Heart left ventricle (tissue), 16 donors: ENCODE results near the gene VSTM1. TPM values are rescaled to one million over a fixed set of nuclear protein-coding genes. Genes with fewer than 3 reads are reported as not detected.
"Not testable (repeated sequence)": the region's sequence is repeated elsewhere in the genome, so short reads cannot be mapped to it uniquely, and the experiment has no call there.

ENCODE experiments used
- ATAC-seq, 4 donors: fragments of 200-7000 bp; cut with Tn5 transposase; one replicate each; pipeline ENCODE4 v1.9.1; 2020 to 2022; ENCODE audit warnings: moderate library complexity in 4 of 4, mild to moderate bottlenecking in 3 of 4, moderate number of reproducible peaks in 1 of 4
- DNase-seq, 5 donors: peaks; one replicate each; pipeline ENCODE4 v3.0.0-alpha.2; 2020
- H3K27ac ChIP-seq, 12 donors: fragments of 200-600 bp; sonication (generic) in 4 of 12; one replicate each; pipeline versions ENCODE4 v1.5.0 to v1.8.0; 2016 to 2022; ENCODE audit warnings: mild to moderate bottlenecking in 2 of 12
- H3K27me3 ChIP-seq, 9 donors: fragments of 200-600 bp; sonication (generic) in 2 of 9; one replicate each; pipeline versions ENCODE4 v1.5.1 to v1.8.0; 2016 to 2022; ENCODE audit warnings: mild to moderate bottlenecking in 3 of 9
- H3K36me3 ChIP-seq, 9 donors: fragments of 200-600 bp; sonication (generic) in 2 of 9; one replicate each; pipeline versions ENCODE4 v1.5.0 to v1.8.0; 2018 to 2022; ENCODE audit warnings: mild to moderate bottlenecking in 2 of 9
- H3K4me1 ChIP-seq, 12 donors: fragments of 200-600 bp; sonication (generic) in 4 of 12; one replicate each; pipeline versions ENCODE4 v1.5.0 to v1.8.0; 2016 to 2022; ENCODE audit warnings: mild to moderate bottlenecking in 3 of 12
- H3K4me3 ChIP-seq, 12 donors: fragments of 200-600 bp; sonication (generic) in 4 of 12; one replicate each; pipeline versions ENCODE4 v1.5.0 to v1.8.0; 2017 to 2022; ENCODE audit warnings: mild to moderate bottlenecking in 9 of 12, moderate library complexity in 4 of 12
- H3K9me3 ChIP-seq, 12 donors: fragments of 200-600 bp; sonication (generic) in 4 of 12; one replicate each; pipeline versions ENCODE4 v1.5.0 to v1.8.0; 2016 to 2022; ENCODE audit warnings: mild to moderate bottlenecking in 1 of 12
- CTCF ChIP-seq, 12 donors: fragments of 200-600 bp; sonication (generic) in 4 of 12; IDR thresholded peaks; one replicate each; pipeline versions ENCODE4 v1.5.0 to v1.8.0; 2018 to 2022; ENCODE audit warnings: antibody characterized with exemption in 12 of 12, mild to moderate bottlenecking in 5 of 12
- POLR2A ChIP-seq, 2 donors: fragments of 450-650 bp; IDR thresholded peaks; one replicate each; pipeline ENCODE4 v1.6.1; 2017; ENCODE audit warnings: antibody characterized with exemption in 2 of 2, mild to moderate bottlenecking in 2 of 2, moderate library complexity in 2 of 2
- WGBS, 4 donors: extraction: QIAGEN DNeasy Blood & Tissue Kit in 2 of 4; methylation state at CpG; one replicate each; pipeline versions ENCODE4 v1.1.5 to v1.1.7; 2013 to 2018; 5-methylcytosine and 5-hydroxymethylcytosine counted together
- intact Hi-C, 10 donors: fragments of 100-400 bp; cut with DNase I; formaldehyde crosslinking; loops; one replicate each; pipeline versions ENCODE4 v1.11.1 to v1.14.2; 2022
- polyA plus RNA-seq, 2 donors: library from polyadenylated mRNA; stranded (reverse); fragments of 200-250 nt; gene quantifications; one replicate each; pipeline ENCODE4 v1.2.3, GENCODE V29; 2013
- total RNA-seq, 9 donors: library from RNA; depleted of rRNA in 2 of 9; stranded (reverse); fragments of >200 nt in 2 of 9; fragmentation: NEBNext Ultra II Directional in 3 of 9; extraction: Animal tissue kit (Norgen Biotek cat#: 25700) in 3 of 9; gene quantifications; one replicate each; pipeline versions ENCODE4 v1.1.0 to v1.2.4, GENCODE V29; 2016 to 2023
- donor health status: ischemic (EF 13 %, LVEDD 7.1; RV severe dilation, severe dysfunction).
- donor health status: healthy with polysubstance abuse.
- donor health status: DM: no; HTN: yes; CAD: no.
- donor health status: DM: no; HTN: no; CAD: no.
- donor health status: ischemic (EF 25% LVEDD 6.9; RV normal size, moderate dysfunction).
- donor health status: ischemic (EF 25% LVEDD 5.7; RV mildly dilated, moderate dysfunction).
- donor health status: healthy.
- donor health status: DM: yes; HTN: yes; CAD: no.
- donor health status: ischemic (EF 35%, LVEDD 5.7; RV mildly dilated, moderate dysfunction).
- donor health status: nonischemic (EF 11% LVEDD 7.7; RV severe dilation, severe dysfunction).
- donor health status: DM: yes; HTN: yes; CAD: no.
- donor health status: PGD.
- donor health status: ischemic (EF 29% LVEDD 5.4; RV normal size, mild dysfunction).
- donor health status: nonischemic (EF 23%, LVEDD 6.1; RV moderate dilation, normal function).

Gene VSTM1
- total and polyA plus RNA-seq, 11 donors = 0.49 to 1.3 (median 0.86) TPM; not detected in 8

- Histone ChIP-seq H3K27me3 (peaks cover 0 to 35% (median 0%) of the 10 kb centered on the region in 9 donors), H3K36me3 (no peaks in the 10 kb centered on the region), H3K4me1 (peaks cover 0 to 16% (median 0%) of the 10 kb centered on the region in 12 donors), H3K9me3 (peaks cover 0 to 4% (median 0%) of the 10 kb centered on the region in 12 donors), H3K4me3 (no peak overlapping the region), H3K27ac (no peak overlapping the region)
- WGBS, 4 donors = 75 to 93% (median 85%) methylated on average over 2 of the region's 2 CpGs
- ATAC-seq (no peak), DNase-seq (no peak)
- TF ChIP-seq CTCF (IDR thresholded peaks at IDR 0.05) = no peak
- no peak for TF ChIP-seq POLR2A (IDR thresholded peaks at IDR 0.05)
- intact Hi-C loops = no loop called here
These were observed 17.9 kb downstream of the VSTM1 start for GRCh38 chr19:54045771-54046170.

GRCh38 chr19:54042989-54043388 is 20.7 kb downstream of the VSTM1 start:
- DNase-seq (no peak), ATAC-seq (no peak)
- no peak overlapping the region for H3K4me3 ChIP-seq
- H3K27me3 ChIP-seq = peaks cover 0 to 33% (median 0%) of the 10 kb centered on the region in 9 donors
- no peaks in the 10 kb centered on the region for H3K9me3 ChIP-seq
- intact Hi-C loops = no loop called here
- H3K4me1 ChIP-seq = peaks cover 0 to 9% (median 0%) of the 10 kb centered on the region in 12 donors
- 71 to 84% (median 81%) methylated on average over 3 of the region's 3 CpGs for WGBS, 4 donors
- no peak for TF ChIP-seq CTCF (IDR thresholded peaks at IDR 0.05)
- no peak for TF ChIP-seq POLR2A (IDR thresholded peaks at IDR 0.05)
- H3K27ac ChIP-seq = no peak overlapping the region
- no peaks in the 10 kb centered on the region for H3K36me3 ChIP-seq

- H3K4me3 ChIP-seq = no peak overlapping the region
- ATAC-seq = no peak
- no peak overlapping the region for H3K27ac ChIP-seq
- peaks cover 0 to 24% (median 0%) of the 10 kb centered on the region in 9 donors for H3K27me3 ChIP-seq
- intact Hi-C loops = no loop called here
- 55 to 62% (median 57%) methylated on average over 9 of the region's 9 CpGs for WGBS, 4 donors
- H3K36me3 ChIP-seq = no peaks in the 10 kb centered on the region
- DNase-seq = no peak
- TF ChIP-seq POLR2A (IDR thresholded peaks at IDR 0.05) (no peak), CTCF (IDR thresholded peaks at IDR 0.05) (no peak)
- H3K4me1 ChIP-seq = peaks cover 0 to 2% (median 0%) of the 10 kb centered on the region in 12 donors
- H3K9me3 ChIP-seq = no peaks in the 10 kb centered on the region
These were observed 21.6 kb downstream of the VSTM1 start for GRCh38 chr19:54041969-54042606.

- 81 to 83% (median 83%) methylated on average over 4 of the region's 4 CpGs for WGBS, 4 donors
- intact Hi-C loops = no loop called here
These were observed 23.7 kb downstream of the VSTM1 start for GRCh38 chr19:54040003-54040402.

GRCh38 chr19:54036542-54036941 is 27.2 kb downstream of the VSTM1 start:
- H3K36me3 ChIP-seq, H3K27me3 ChIP-seq, ATAC-seq, H3K27ac ChIP-seq, H3K9me3 ChIP-seq, intact Hi-C loops, H3K4me3 ChIP-seq, DNase-seq, H3K4me1 ChIP-seq: not testable (repeated sequence)
- WGBS, 4 donors = 73 to 77% (median 76%) methylated on average over 5 of the region's 5 CpGs

More at GRCh38 chr19:54040003-54040402, 23.7 kb downstream of the VSTM1 start:
- Histone ChIP-seq H3K27ac (no peak overlapping the region), H3K9me3 (no peaks in the 10 kb centered on the region), H3K4me1 (no peaks in the 10 kb centered on the region), H3K27me3 (peaks cover 0 to 14% (median 0%) of the 10 kb centered on the region in 9 donors), H3K4me3 (no peak overlapping the region), H3K36me3 (no peaks in the 10 kb centered on the region)
- TF ChIP-seq CTCF (IDR thresholded peaks at IDR 0.05) = no peak
- no peak for TF ChIP-seq POLR2A (IDR thresholded peaks at IDR 0.05)
- ATAC-seq (no peak), DNase-seq (no peak)
